BJ (cell line): Measurements from ENCODE around the gene TDO2. TPM values are rescaled to one million over a fixed set of nuclear protein-coding genes. Genes with fewer than 3 reads are reported as not detected.

Experiments
- CTCF ChIA-PET: fragments of 350-600 bp; formaldehyde crosslinking; extraction: SDS; loops from one replicate; lab custom pipeline; 2021; ENCODE audit warnings: antibody characterized with exemption, inconsistent platforms; lab: Yijun Ruan, JAX
- POLR2A ChIA-PET: fragments of 300-600 bp; sonication (Branson Sonifier 250); formaldehyde crosslinking; extraction: SDS; loops from one replicate; lab custom pipeline; 2021; ENCODE audit warnings: antibody characterized with exemption; lab: Charles Lee
- DNase-seq: peaks from one replicate; pipeline ENCODE4 v3.0.0-alpha.2; 2011; ENCODE audit warnings: low read depth
- H3K27me3 ChIP-seq: 2 replicates; pipeline ENCODE4 v1.6.0; 2011; ENCODE audit warnings: low read length; ENCODE audit not compliant: control insufficient read depth, insufficient read depth
- H3K36me3 ChIP-seq: 2 replicates; pipeline ENCODE4 v1.5.1; 2011; ENCODE audit warnings: low read length; ENCODE audit not compliant: control insufficient read depth, insufficient read depth
- H3K4me3 ChIP-seq: 2 replicates; pipeline ENCODE4 v1.5.1; 2011; ENCODE audit warnings: low read depth, mild to moderate bottlenecking, control low read depth, low read length
- CTCF ChIP-seq: IDR thresholded peaks from 2 replicates; pipeline ENCODE4 v1.5.1; 2011; ENCODE audit warnings: low read depth, mild to moderate bottlenecking, control low read depth, inconsistent platforms, low read length, moderate library complexity; ENCODE audit not compliant: insufficient read depth
- polyA plus RNA-seq: library from polyadenylated mRNA; depleted of rRNA; stranded (reverse); fragments of >200 nt; gene quantifications from 2 replicates; pipeline ENCODE4 v1.2.3, GENCODE V29; 2011

Gene TDO2
- polyA plus RNA-seq, 1 experiment = not detected

DNA sequence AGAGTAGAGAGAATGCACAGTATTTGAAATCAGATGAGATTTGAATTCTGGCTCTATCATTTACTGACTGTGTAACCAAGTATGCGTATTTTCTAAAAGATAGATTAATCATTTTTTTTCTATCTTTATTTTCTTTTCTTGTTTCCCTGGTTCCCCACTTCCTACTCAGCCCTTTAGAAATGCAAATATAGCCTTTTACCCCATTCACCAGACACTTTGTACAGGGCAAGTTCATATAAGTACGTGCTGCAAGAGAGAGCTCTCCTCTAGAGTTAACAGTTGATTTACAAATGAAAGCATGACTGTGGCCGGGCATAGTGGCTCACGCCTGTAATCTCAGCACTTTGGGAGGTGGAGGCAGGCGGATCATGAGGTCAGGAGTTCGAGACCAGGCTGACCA is 17.8 kb upstream of the TDO2 start:
- TF ChIP-seq CTCF = no peak
- POLR2A ChIA-PET = no interaction called here
- CTCF ChIA-PET = no interaction called here

DNA sequence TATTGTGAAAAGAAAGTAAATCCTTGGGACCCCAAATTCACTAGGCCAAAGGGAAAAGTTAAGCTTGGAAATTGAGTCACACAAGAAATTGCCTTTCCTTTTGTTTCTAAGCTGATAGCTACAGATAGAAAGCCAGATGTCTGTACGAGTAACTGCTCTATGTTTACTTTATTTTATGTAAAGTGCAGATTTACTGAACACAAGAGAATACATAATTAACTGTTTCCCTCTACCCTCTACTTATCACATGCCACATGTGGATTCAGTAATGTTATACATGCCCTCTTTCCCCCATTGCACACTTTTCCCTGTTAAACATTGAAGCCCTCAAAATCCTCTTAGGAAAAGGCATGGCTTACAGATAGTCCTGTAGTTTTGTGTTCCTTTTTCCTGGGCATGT is 16.5 kb upstream of the TDO2 start:
- DNase-seq = no peak
- POLR2A ChIA-PET = no interaction called here
- no peak for TF ChIP-seq CTCF
- no peak overlapping the region for H3K4me3 ChIP-seq
- no peaks in the 10 kb centered on the region for H3K27me3 ChIP-seq
- CTCF ChIA-PET = no interaction called here
- no peaks in the 10 kb centered on the region for H3K36me3 ChIP-seq

More for the DNA sequence above, 17.8 kb upstream of the TDO2 start:
- H3K4me3 ChIP-seq = no peak overlapping the region
- DNase-seq = no peak
- H3K36me3 ChIP-seq = no peaks in the 10 kb centered on the region
- no peaks in the 10 kb centered on the region for H3K27me3 ChIP-seq

GRCh38 chr4:155887847-155888570 is 15.5 kb upstream of the TDO2 start:
- no peak for DNase-seq
- Histone ChIP-seq H3K36me3 (no peaks in the 10 kb centered on the region), H3K27me3 (no peaks in the 10 kb centered on the region), H3K4me3 (no peak overlapping the region)
- ChIA-PET CTCF (no interaction called here), POLR2A (no interaction called here)
- TF ChIP-seq CTCF = no peak

DNA sequence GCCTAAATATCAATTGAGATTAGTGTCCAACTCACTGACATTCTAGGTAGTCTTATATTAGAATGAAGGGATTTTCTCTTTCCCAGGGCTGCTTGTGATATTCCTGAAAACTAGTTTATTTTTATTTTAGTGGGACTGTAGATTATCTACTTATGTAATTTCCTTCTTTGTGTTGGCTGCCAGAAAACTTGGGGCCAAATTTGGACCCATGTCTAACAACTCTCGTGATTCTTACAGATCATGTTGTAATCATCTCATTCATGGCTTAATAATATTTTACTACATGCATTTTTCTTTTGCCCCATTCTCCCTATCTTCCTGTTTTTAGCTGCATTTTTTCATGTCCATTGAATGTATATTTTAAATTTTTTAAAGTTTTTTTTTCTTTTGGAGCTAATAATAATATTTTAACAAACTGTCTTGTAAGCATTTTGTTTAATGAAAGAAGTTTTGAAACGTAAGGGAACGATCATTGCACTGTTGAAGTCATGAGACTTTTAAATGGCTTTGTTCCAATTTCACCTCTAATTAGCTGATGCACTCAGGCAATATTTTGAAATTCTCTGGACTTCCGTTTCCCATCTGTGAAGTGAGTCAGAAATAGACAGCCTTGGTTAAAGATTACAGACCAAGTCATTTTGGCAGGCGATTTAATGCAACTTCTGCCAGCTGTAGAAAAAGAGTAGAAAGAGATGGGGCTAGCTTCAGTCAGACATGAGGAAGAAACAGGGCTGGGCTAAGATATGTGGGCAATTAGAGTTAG is 14.3 kb upstream of the TDO2 start:
- ChIA-PET CTCF (interaction anchor here (0.7 to 1.1 kb wide), 2 partner anchors 13 to 1572 kb away, joined by 3 read pairs; no protein-coding TSS in a partner anchor), POLR2A (no interaction called here)
- peak; percentile 64 for DNase-seq
- no peak for TF ChIP-seq CTCF
- H3K27me3 ChIP-seq = no peaks in the 10 kb centered on the region
- H3K4me3 ChIP-seq = no peak overlapping the region
- H3K36me3 ChIP-seq = no peaks in the 10 kb centered on the region

- POLR2A ChIA-PET = no interaction called here
- H3K4me3 ChIP-seq = no peak overlapping the region
- H3K36me3 ChIP-seq = no peaks in the 10 kb centered on the region
- no peak for TF ChIP-seq CTCF
- no peaks in the 10 kb centered on the region for H3K27me3 ChIP-seq
- CTCF ChIA-PET = interaction anchor here (1.1 kb wide), 1 partner anchor 12 kb away, joined by 3 read pairs; no protein-coding TSS in a partner anchor
- no peak for DNase-seq
Observed at GRCh38 chr4:155889946-155890345, 13.6 kb upstream of the TDO2 start.
